ENCODE results near the gene PNO1. TPM values are rescaled to one million over a fixed set of nuclear protein-coding genes. Genes with fewer than 3 reads are reported as not detected.
A peak's percentile ranks its signal among the peaks of the same experiment; 100 is the strongest.
"Not testable (repeated sequence)": the region's sequence is repeated elsewhere in the genome, so short reads cannot be mapped to it uniquely, and the experiment has no call there.

The PNO1 gene
- total RNA-seq, 6 experiments from 2014 or later: 4.7 to 12.7 (median 7.8) TPM

GRCh38 chr2:68172990-68173700 is 15.5 kb downstream of the PNO1 start:
- intact Hi-C loops (cut with DNase I): no loop called here
- H3K4me1 ChIP-seq: no peaks in the 10 kb centered on the region
- no peaks in the 10 kb centered on the region for H3K9me3 ChIP-seq
- peak in 1 of 4 donors; percentile 12 for ATAC-seq
- no peak for DNase-seq
- no peaks in the 10 kb centered on the region for H3K27me3 ChIP-seq
- TF ChIP-seq CTCF (IDR thresholded peaks at IDR 0.05) (no peak), POLR2A (IDR thresholded peaks at IDR 0.05) (no peak)
- WGBS (ENCODE audit: insufficient coverage, low coverage, low lambda C conversion rate, missing lambda C conversion rate): 74% methylated on average over 8 of the region's 8 CpGs
- no peak overlapping the region for H3K27ac ChIP-seq
- H3K36me3 ChIP-seq: peaks cover 0 to 13% (median 2%) of the 10 kb centered on the region in 4 donors
- H3K4me3 ChIP-seq: no peak overlapping the region

- ATAC-seq; H3K4me1 ChIP-seq; H3K27me3 ChIP-seq; intact Hi-C loops (cut with DNase I); H3K4me3 ChIP-seq; H3K27ac ChIP-seq; DNase-seq; H3K9me3 ChIP-seq: not testable (repeated sequence)
- H3K36me3 ChIP-seq: peaks cover 0 to 17% (median 2%) of the 10 kb centered on the region in 4 donors
- 100% methylated on average over 3 of the region's 4 CpGs for WGBS (ENCODE audit: insufficient coverage, low coverage, low lambda C conversion rate, missing lambda C conversion rate)
Measured at GRCh38 chr2:68175210-68175609, 17.5 kb downstream of the PNO1 start.

- TF ChIP-seq POLR2A (IDR thresholded peaks at IDR 0.05) (no peak), CTCF (IDR thresholded peaks at IDR 0.05) (no peak)
- 50% methylated on average over 6 of the region's 7 CpGs for WGBS (ENCODE audit: insufficient coverage, low coverage, low lambda C conversion rate, missing lambda C conversion rate)
- no peak for DNase-seq
- Histone ChIP-seq H3K27ac (no peak overlapping the region), H3K4me1 (no peaks in the 10 kb centered on the region), H3K27me3 (no peaks in the 10 kb centered on the region), H3K36me3 (peaks cover 0 to 24% (median 2%) of the 10 kb centered on the region in 4 donors), H3K4me3 (no peak overlapping the region), H3K9me3 (no peaks in the 10 kb centered on the region)
- no peak for ATAC-seq
- intact Hi-C loops (cut with DNase I): no loop called here
Measured at GRCh38 chr2:68176657-68177056, 19.0 kb downstream of the PNO1 start.

GRCh38 chr2:68177541-68177940 is 19.9 kb downstream of the PNO1 start:
- no peaks in the 10 kb centered on the region for H3K9me3 ChIP-seq
- ATAC-seq (no peak), DNase-seq (no peak)
- peaks cover 0 to 24% (median 2%) of the 10 kb centered on the region in 4 donors for H3K36me3 ChIP-seq
- WGBS (ENCODE audit: insufficient coverage, low coverage, low lambda C conversion rate, missing lambda C conversion rate): 83% methylated on average over 1 of the region's 2 CpGs
- intact Hi-C loops (cut with DNase I): no loop called here
- no peaks in the 10 kb centered on the region for H3K4me1 ChIP-seq
- no peaks in the 10 kb centered on the region for H3K27me3 ChIP-seq
- TF ChIP-seq POLR2A (IDR thresholded peaks at IDR 0.05): no peak
- no peak for TF ChIP-seq CTCF (IDR thresholded peaks at IDR 0.05)
- no peak overlapping the region for H3K27ac ChIP-seq
- H3K4me3 ChIP-seq: no peak overlapping the region

- Histone ChIP-seq H3K4me3 (no peak overlapping the region), H3K27ac (no peak overlapping the region), H3K36me3 (peaks cover 0 to 24% (median 2%) of the 10 kb centered on the region in 4 donors), H3K4me1 (no peaks in the 10 kb centered on the region), H3K27me3 (no peaks in the 10 kb centered on the region), H3K9me3 (no peaks in the 10 kb centered on the region)
- intact Hi-C loops (cut with DNase I): no loop called here
- TF ChIP-seq POLR2A (IDR thresholded peaks at IDR 0.05) (no peak), CTCF (IDR thresholded peaks at IDR 0.05) (no peak)
- 97% methylated on average over 3 of the region's 3 CpGs for WGBS (ENCODE audit: insufficient coverage, low coverage, low lambda C conversion rate, missing lambda C conversion rate)
- ATAC-seq (no peak), DNase-seq (no peak)
Measured at GRCh38 chr2:68178432-68178831, 20.7 kb downstream of the PNO1 start.
